Measurements from ENCODE around the gene RNF150.

RNF150 gene

GRCh38 chr4:141078871-141079270 lies 54.4 kb downstream of the RNF150 start:
- Histone ChIP-seq H3K4me3 (replicated peaks; ENCODE audit: insufficient read depth, low read length) (no peak overlapping the region), H3K27ac (replicated peaks) (no peak overlapping the region)
- TF ChIP-seq GABPA (IDR thresholded peaks at IDR 0.05; ENCODE audit: low read depth) (no peak), REST (IDR thresholded peaks at IDR 0.05; ENCODE audit: insufficient replicate concordance, low read depth) (no peak), CTCF (IDR thresholded peaks at IDR 0.05; ENCODE audit: insufficient read depth, low read length) (no peak), POLR2AphosphoS5 (IDR thresholded peaks at IDR 0.05; ENCODE audit: low read depth) (no peak), SPI1 (IDR thresholded peaks at IDR 0.05; ENCODE audit: borderline replicate concordance, low read depth) (no peak)

GRCh38 chr4:141077611-141078225 lies 55.6 kb downstream of the RNF150 start:
- H3K4me3 ChIP-seq (replicated peaks; ENCODE audit: insufficient read depth, low read length): no peak overlapping the region
- no peaks in the 10 kb centered on the region for H3K27me3 ChIP-seq (ENCODE audit: insufficient read depth, poor library complexity, severe bottlenecking)
- no peak overlapping the region for H3K27ac ChIP-seq (replicated peaks)
- TF ChIP-seq REST (IDR thresholded peaks at IDR 0.05; ENCODE audit: insufficient replicate concordance, low read depth) (no peak), SPI1 (IDR thresholded peaks at IDR 0.05; ENCODE audit: borderline replicate concordance, low read depth) (no peak), POLR2AphosphoS5 (IDR thresholded peaks at IDR 0.05; ENCODE audit: low read depth) (no peak), GABPA (IDR thresholded peaks at IDR 0.05; ENCODE audit: low read depth) (no peak), CTCF (IDR thresholded peaks at IDR 0.05; ENCODE audit: insufficient read depth, low read length) (no peak)
- DNase-seq (ENCODE audit: low read depth in 1 of 2, low spot score in 1 of 2): no peak

More at GRCh38 chr4:141078871-141079270, 54.4 kb downstream of the RNF150 start:
- DNase-seq (ENCODE audit: low read depth in 1 of 2, low spot score in 1 of 2): no peak
- no peaks in the 10 kb centered on the region for H3K27me3 ChIP-seq (ENCODE audit: insufficient read depth, poor library complexity, severe bottlenecking)

GRCh38 chr4:141075553-141075952 lies 57.7 kb downstream of the RNF150 start:
- DNase-seq (ENCODE audit: low read depth in 1 of 2, low spot score in 1 of 2): no peak
- Histone ChIP-seq H3K4me3 (replicated peaks; ENCODE audit: insufficient read depth, low read length) (no peak overlapping the region), H3K27ac (replicated peaks) (no peak overlapping the region), H3K27me3 (ENCODE audit: insufficient read depth, poor library complexity, severe bottlenecking) (no peaks in the 10 kb centered on the region)
- TF ChIP-seq SPI1 (IDR thresholded peaks at IDR 0.05; ENCODE audit: borderline replicate concordance, low read depth) (no peak), POLR2AphosphoS5 (IDR thresholded peaks at IDR 0.05; ENCODE audit: low read depth) (no peak), GABPA (IDR thresholded peaks at IDR 0.05; ENCODE audit: low read depth) (no peak), REST (IDR thresholded peaks at IDR 0.05; ENCODE audit: insufficient replicate concordance, low read depth) (no peak), CTCF (IDR thresholded peaks at IDR 0.05; ENCODE audit: insufficient read depth, low read length) (no peak)
